Adrenal gland (tissue), 5 donors: Measurements from ENCODE around the gene CDH11.

Source experiments
- CTCF ChIP-seq, 6 experiments: fragments of 450-650 bp in 4 of 6; fragments of 200-600 bp in 2 of 6; sonication (generic) in 1 of 6; IDR thresholded peaks; 1 replicate in 5 of 6; 2 replicates in 1 of 6; pipeline versions ENCODE4 v1.5.1 to v1.8.0; 2016 to 2021; ENCODE audit warnings: antibody characterized with exemption in 6 of 6, mild to moderate bottlenecking in 2 of 6, moderate library complexity in 1 of 6
- POLR2A ChIP-seq, 2 donors: fragments of 450-650 bp; IDR thresholded peaks; one replicate each; pipeline ENCODE4 v1.6.1; 2017; ENCODE audit warnings: antibody characterized with exemption in 2 of 2, mild to moderate bottlenecking in 2 of 2, moderate library complexity in 1 of 2
- donor health status: DM: no; HTN: no; CAD: no.

- TF ChIP-seq CTCF (IDR thresholded peaks at IDR 0.05) (peak; percentile 82 to 93 (median 88)), POLR2A (IDR thresholded peaks at IDR 0.05) (no peak)
Observed at GRCh38 chr16:65117811-65118448, 3.9 kb downstream of the CDH11 start.
